A549 (cell line): ENCODE measurements around the gene WNT1. TPM values are rescaled to one million over a fixed set of nuclear protein-coding genes. Genes with fewer than 3 reads are reported as not detected.

ENCODE experiments used
- ATAC-seq, 2 experiments: fragments of 200-7000 bp in 1 of 2; fragments of >200 bp in 1 of 2; cut with Nextera tagmentation in 1 of 2; cut with Tn5 transposase in 1 of 2; 3 replicates each; pipeline versions ENCODE4 v1.8.0 to v1.9.1; 2018 to 2020; ENCODE audit warnings: mild to moderate bottlenecking in 1 of 2, moderate library complexity in 1 of 2
- CTCF ChIA-PET: fragments of 300-600 bp; sonication (Branson Sonifier 250); formaldehyde crosslinking; extraction: SDS; loops from one replicate; lab custom pipeline; 2021; ENCODE audit warnings: antibody characterized with exemption, inconsistent platforms; lab: Yijun Ruan, JAX
- POLR2A ChIA-PET: fragments of 350-600 bp; formaldehyde crosslinking; extraction: SDS; loops from one replicate; lab custom pipeline; 2021; ENCODE audit warnings: antibody characterized with exemption, inconsistent platforms; lab: Yijun Ruan, JAX
- DNase-seq, 2 experiments: peaks; one replicate each; pipeline versions ENCODE4 v3.0.0 to v3.0.0-alpha.2; 2011 to 2016; ENCODE audit warnings: low read depth in 1 of 2, low spot score in 1 of 2
- FAIRE-seq: peaks from 2 replicates; lab custom pipeline; 2011; peaks lifted over from hg19 to GRCh38; lab: Jason Lieb, UNC
- H3K27ac ChIP-seq, 2 experiments: fragments of >200 bp; sonication (Bioruptor Twin); formaldehyde crosslinking; 3 replicates each; pipeline ENCODE4 v1.5.1; 2016 to 2017
- H3K4me1 ChIP-seq: fragments of >200 bp; sonication (Bioruptor Twin); formaldehyde crosslinking; 3 replicates; pipeline ENCODE4 v1.6.1; 2016
- H3K4me2 ChIP-seq: fragments of >200 bp; sonication (Bioruptor Twin); formaldehyde crosslinking; 3 replicates; pipeline ENCODE4 v1.6.1; 2016
- H3K4me3 ChIP-seq: fragments of >200 bp; sonication (Bioruptor Twin); formaldehyde crosslinking; 3 replicates; pipeline ENCODE4 v1.5.1; 2016
- H3K9me3 ChIP-seq: fragments of >200 bp; sonication (Bioruptor Twin); formaldehyde crosslinking; 3 replicates; pipeline ENCODE4 v1.6.1; 2016
- BHLHE40 ChIP-seq: IDR thresholded peaks from 2 replicates; pipeline ENCODE4 v1.6.1; 2012; ENCODE audit warnings: low read depth, low read length, inconsistent platforms
- CBX2 ChIP-seq: fragments of 200-600 bp; sonication (generic); IDR thresholded peaks from 2 replicates; pipeline ENCODE4 v1.6.1; 2016; ENCODE audit warnings: low read depth, mild to moderate bottlenecking, borderline replicate concordance
- CHD2 ChIP-seq: fragments of 150-350 bp; IDR thresholded peaks from 2 replicates; pipeline ENCODE4 v1.6.1; 2014; ENCODE audit warnings: low read length; ENCODE audit not compliant: partially characterized antibody
- CHD4 ChIP-seq: fragments of 200-600 bp; sonication (generic); IDR thresholded peaks from 2 replicates; pipeline ENCODE4 v1.6.1; 2016; ENCODE audit warnings: antibody characterized with exemption, mild to moderate bottlenecking, borderline replicate concordance
- EP300 ChIP-seq, 2 experiments: fragments of >200 bp; sonication (Bioruptor Twin); formaldehyde crosslinking; IDR thresholded peaks; 2 replicates in 1 of 2; 3 replicates in 1 of 2; pipeline ENCODE4 v1.6.1; 2016 to 2017
- ESRRA ChIP-seq: fragments of 150-350 bp; IDR thresholded peaks from 2 replicates; pipeline ENCODE4 v1.6.1; 2014; ENCODE audit warnings: mild to moderate bottlenecking, low read length, borderline replicate concordance
- HEYL ChIP-seq: fragments of 250-450 bp; sonication (Bioruptor Pico); IDR thresholded peaks from 2 replicates; pipeline ENCODE4 v1.8.0; 2021; ENCODE audit warnings: mild to moderate bottlenecking, moderate library complexity
- HOXB5 ChIP-seq: fragments of 250-450 bp; sonication (Bioruptor Pico); IDR thresholded peaks from 2 replicates; pipeline ENCODE4 v1.5.0; 2020; ENCODE audit warnings: mild to moderate bottlenecking, moderate library complexity
- JUN ChIP-seq, 2 experiments: fragments of >200 bp; sonication (Bioruptor Twin); formaldehyde crosslinking; IDR thresholded peaks; 2 replicates in 1 of 2; 3 replicates in 1 of 2; pipeline ENCODE4 v1.6.1; 2016 to 2017
- KDM1A ChIP-seq: fragments of 200-600 bp; sonication (generic); IDR thresholded peaks from 2 replicates; pipeline ENCODE4 v1.6.1; 2016; ENCODE audit warnings: low read depth, mild to moderate bottlenecking
- KDM5A ChIP-seq: fragments of 200-600 bp; sonication (generic); IDR thresholded peaks from 2 replicates; pipeline ENCODE4 v1.6.1; 2016; ENCODE audit warnings: antibody characterized with exemption, mild to moderate bottlenecking
- MAFK ChIP-seq: fragments of 450-650 bp; IDR thresholded peaks from 2 replicates; pipeline ENCODE4 v1.6.1; 2014; ENCODE audit not compliant: partially characterized antibody
- NFE2L2 ChIP-seq: fragments of 150-350 bp; conservative IDR thresholded peaks from 2 replicates; pipeline ENCODE4 v1.6.1; 2014; ENCODE audit warnings: low read length
- NPAS2 ChIP-seq: fragments of 250-450 bp; sonication (Bioruptor Pico); IDR thresholded peaks from 2 replicates; pipeline ENCODE4 v1.8.0; 2022; ENCODE audit warnings: mild to moderate bottlenecking, moderate library complexity, borderline replicate concordance
- PHF8 ChIP-seq: fragments of 200-600 bp; sonication (generic); IDR thresholded peaks from 2 replicates; pipeline ENCODE4 v1.6.1; 2016; ENCODE audit warnings: low read depth, mild to moderate bottlenecking, antibody characterized with exemption, moderate library complexity, borderline replicate concordance
- POLR2A ChIP-seq: IDR thresholded peaks from 2 replicates; pipeline ENCODE4 v1.6.1; 2012; ENCODE audit warnings: mild to moderate bottlenecking, low read length
- RARB ChIP-seq: fragments of 250-450 bp; sonication (Bioruptor Pico); IDR thresholded peaks from 2 replicates; pipeline ENCODE4 v1.8.0; 2021; ENCODE audit warnings: mild to moderate bottlenecking, moderate library complexity
- RFX5 ChIP-seq: fragments of 450-650 bp; IDR thresholded peaks from 2 replicates; pipeline ENCODE4 v1.7.1; 2014; ENCODE audit warnings: antibody characterized with exemption, mild to moderate bottlenecking, moderate library complexity
- RNF2 ChIP-seq: fragments of 200-600 bp; sonication (generic); IDR thresholded peaks from 2 replicates; pipeline ENCODE4 v1.6.1; 2016; ENCODE audit warnings: low read depth, mild to moderate bottlenecking, antibody characterized with exemption, moderate library complexity, borderline replicate concordance
- SMC3 ChIP-seq: fragments of >200 bp; sonication (Bioruptor Twin); formaldehyde crosslinking; IDR thresholded peaks from 3 replicates; pipeline ENCODE4 v1.6.1; 2018; ENCODE audit warnings: inconsistent platforms
- SREBF2 ChIP-seq: fragments of 450-650 bp; IDR thresholded peaks from 2 replicates; pipeline ENCODE4 v1.6.1; 2014; ENCODE audit warnings: mild to moderate bottlenecking, moderate library complexity
- TP53 ChIP-seq: fragments of 250-450 bp; sonication (Bioruptor Pico); IDR thresholded peaks from 2 replicates; pipeline ENCODE4 v1.5.0; 2021; ENCODE audit warnings: mild to moderate bottlenecking, moderate library complexity
- ZC3H11A ChIP-seq: fragments of 450-650 bp; IDR thresholded peaks from 2 replicates; pipeline ENCODE4 v1.6.1; 2014; ENCODE audit warnings: antibody characterized with exemption, mild to moderate bottlenecking
- ZFP36 ChIP-seq: fragments of 450-650 bp; IDR thresholded peaks from 2 replicates; pipeline ENCODE4 v1.6.1; 2014; ENCODE audit warnings: borderline replicate concordance; ENCODE audit not compliant: partially characterized antibody
- ZSCAN20 ChIP-seq: fragments of 250-450 bp; sonication (Bioruptor Pico); IDR thresholded peaks from 2 replicates; pipeline ENCODE4 v1.8.0; 2022; ENCODE audit warnings: mild to moderate bottlenecking, moderate library complexity
- WGBS: methylation state at CpG from one replicate; pipeline ENCODE4 v1.1.6; 2017; ENCODE audit errors: missing lambda C conversion rate; 5-methylcytosine and 5-hydroxymethylcytosine counted together
- polyA plus RNA-seq, 4 experiments: library from polyadenylated mRNA; depleted of rRNA in 3 of 4; stranded (reverse); fragments of >200 nt; fragmentation: RNase III in 1 of 4; extraction: RNeasy Plus Mini Kit Qiagen cat#74134 plus additional on column Dnase treatment in 1 of 4; gene quantifications; 2 replicates in 3 of 4; 3 replicates in 1 of 4; pipeline ENCODE4 v1.2.3, GENCODE V29; 2011 to 2017
- TF ChIP-seq, protein P1 (sequence below): fragments of 250-450 bp; sonication (Bioruptor Pico); IDR thresholded peaks from 2 replicates; pipeline ENCODE4 v1.5.0; 2020; ENCODE audit warnings: low read depth, mild to moderate bottlenecking, moderate library complexity
- TF ChIP-seq, protein P2 (sequence below): fragments of >200 bp; sonication (Bioruptor Twin); formaldehyde crosslinking; IDR thresholded peaks from 3 replicates; pipeline ENCODE4 v1.5.1; 2016
- TF ChIP-seq, protein P3 (sequence below): fragments of 450-650 bp; IDR thresholded peaks from 2 replicates; pipeline ENCODE4 v1.6.1; 2014; ENCODE audit warnings: antibody characterized with exemption

Gene WNT1
- polyA plus RNA-seq, 2 of the 4 experiments (the other 2 are of a cell fraction), result not detected

DNA sequence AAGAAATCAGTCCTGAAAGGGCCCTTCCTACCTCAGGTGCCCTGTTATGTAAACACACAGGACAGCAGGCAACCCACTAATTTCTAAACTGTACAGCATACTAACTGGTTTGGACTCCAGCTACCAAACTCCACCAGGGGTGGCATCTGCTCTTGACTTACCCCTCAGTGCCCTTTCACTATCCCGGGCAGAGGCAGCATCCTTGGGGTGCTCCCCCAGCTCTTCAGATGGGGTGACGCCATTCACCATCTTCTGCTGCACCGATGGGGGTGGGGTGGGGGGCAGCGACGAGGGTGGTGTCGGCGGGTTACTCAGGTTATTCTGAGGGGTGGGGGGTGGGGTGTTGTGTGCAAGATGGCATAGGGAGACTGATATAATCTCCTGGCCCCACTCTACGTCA lies 52.0 kb downstream of the WNT1 start (continued):
- no peak for TF ChIP-seq HEYL (CRISPR knock-in tag)
- no peak for TF ChIP-seq CBX2
- no peak for TF ChIP-seq TP53 (CRISPR knock-in tag)
- TF ChIP-seq SREBF2, result no peak
- TF ChIP-seq, protein P1, sequence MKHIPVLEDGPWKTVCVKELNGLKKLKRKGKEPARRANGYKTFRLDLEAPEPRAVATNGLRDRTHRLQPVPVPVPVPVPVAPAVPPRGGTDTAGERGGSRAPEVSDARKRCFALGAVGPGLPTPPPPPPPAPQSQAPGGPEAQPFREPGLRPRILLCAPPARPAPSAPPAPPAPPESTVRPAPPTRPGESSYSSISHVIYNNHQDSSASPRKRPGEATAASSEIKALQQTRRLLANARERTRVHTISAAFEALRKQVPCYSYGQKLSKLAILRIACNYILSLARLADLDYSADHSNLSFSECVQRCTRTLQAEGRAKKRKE (CRISPR knock-in tag), result no peak
- TF ChIP-seq PHF8, result no peak
- TF ChIP-seq ZFP36, result no peak
- no peak for TF ChIP-seq HOXB5 (CRISPR knock-in tag)
- TF ChIP-seq NPAS2 (CRISPR knock-in tag), result no peak

DNA sequence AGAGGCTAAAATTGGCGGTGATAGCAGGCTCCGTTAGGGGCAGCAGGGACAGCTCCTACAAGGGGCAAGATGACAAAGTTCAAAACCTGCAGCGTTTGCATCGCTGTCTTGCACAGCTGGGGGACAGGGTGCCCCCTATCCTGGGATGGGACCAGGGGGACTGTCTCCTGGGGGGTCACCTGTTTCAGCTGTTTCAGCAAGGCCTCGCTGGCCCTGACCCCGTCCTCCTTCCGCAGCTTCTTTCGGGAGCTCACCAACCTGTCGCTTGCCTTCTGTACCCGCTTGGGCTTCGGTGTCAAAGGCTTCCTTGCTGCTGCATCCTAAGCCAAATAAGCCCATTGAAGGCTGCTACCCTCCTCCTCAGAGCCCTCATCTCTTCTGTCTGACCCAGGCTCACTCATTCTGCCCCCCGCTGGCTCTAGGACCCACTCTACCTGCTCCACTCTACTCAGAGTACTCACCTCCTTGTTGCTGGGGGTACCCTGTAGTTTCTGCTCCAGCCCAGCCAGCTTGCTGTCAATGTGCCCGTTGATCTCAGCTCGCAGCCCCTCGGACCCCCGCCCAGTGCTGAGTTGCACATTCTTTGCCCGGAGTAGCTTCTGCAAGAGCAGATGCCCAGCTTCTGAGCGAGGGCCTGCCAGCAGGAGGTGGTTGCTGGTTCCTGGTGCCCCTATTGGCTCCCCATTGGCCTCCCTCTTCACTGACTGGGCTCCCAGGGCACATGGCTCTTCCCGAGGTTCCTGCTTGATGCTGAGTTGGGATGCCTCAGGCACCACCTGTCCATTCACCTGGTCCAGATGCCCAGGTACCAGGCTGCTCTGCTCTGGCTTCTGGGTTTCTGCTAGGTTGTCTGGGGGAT lies 52.8 kb downstream of the WNT1 start:
- ATAC-seq, result peak in 1 of 2 experiments; percentile 8; a peak in 2 of 6 replicates
- no peak for FAIRE-seq

DNA sequence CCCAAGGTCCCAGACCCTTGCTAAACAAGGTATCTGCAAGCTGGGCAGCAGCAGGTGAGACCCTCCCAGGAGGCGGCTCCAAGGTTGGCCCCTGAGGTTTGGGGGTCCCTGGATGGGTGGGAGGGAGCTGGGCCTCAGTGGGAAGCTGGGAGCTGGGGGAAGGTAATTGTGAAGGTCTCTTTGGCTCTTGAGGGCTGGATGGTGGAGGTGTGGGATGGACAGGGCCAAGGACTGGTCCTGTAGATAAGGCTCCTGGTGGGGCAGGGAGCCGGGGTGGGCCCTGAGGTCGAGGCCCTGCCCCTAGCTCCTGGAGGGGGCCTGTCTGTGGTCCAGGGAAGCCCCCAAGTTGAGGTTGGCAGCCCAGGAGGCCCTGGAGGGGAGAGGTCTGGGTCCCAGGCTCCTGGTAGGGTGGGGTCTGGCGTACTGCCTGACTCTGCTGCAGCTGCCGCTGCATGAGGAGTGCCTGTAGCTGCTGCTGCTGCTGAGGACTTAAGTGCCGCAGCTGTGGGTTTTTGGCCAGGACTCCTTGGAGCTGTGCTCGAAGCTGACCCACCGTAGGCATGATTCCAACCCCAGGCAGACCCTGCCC lies 53.5 kb downstream of the WNT1 start:
- peak in 1 of 2 experiments; percentile 4; a peak in 3 of 6 replicates for ATAC-seq
- Histone ChIP-seq H3K9me3 (no peaks in the 10 kb centered on the region), H3K27ac (no peak overlapping the region)
- FAIRE-seq, result no peak
- POLR2A ChIA-PET, result interaction anchor here (0.7 kb wide), 1 partner anchor 12 kb away, joined by 3 read pairs; no protein-coding TSS in a partner anchor
- DNase-seq, result no peak
- TF ChIP-seq, protein P2, sequence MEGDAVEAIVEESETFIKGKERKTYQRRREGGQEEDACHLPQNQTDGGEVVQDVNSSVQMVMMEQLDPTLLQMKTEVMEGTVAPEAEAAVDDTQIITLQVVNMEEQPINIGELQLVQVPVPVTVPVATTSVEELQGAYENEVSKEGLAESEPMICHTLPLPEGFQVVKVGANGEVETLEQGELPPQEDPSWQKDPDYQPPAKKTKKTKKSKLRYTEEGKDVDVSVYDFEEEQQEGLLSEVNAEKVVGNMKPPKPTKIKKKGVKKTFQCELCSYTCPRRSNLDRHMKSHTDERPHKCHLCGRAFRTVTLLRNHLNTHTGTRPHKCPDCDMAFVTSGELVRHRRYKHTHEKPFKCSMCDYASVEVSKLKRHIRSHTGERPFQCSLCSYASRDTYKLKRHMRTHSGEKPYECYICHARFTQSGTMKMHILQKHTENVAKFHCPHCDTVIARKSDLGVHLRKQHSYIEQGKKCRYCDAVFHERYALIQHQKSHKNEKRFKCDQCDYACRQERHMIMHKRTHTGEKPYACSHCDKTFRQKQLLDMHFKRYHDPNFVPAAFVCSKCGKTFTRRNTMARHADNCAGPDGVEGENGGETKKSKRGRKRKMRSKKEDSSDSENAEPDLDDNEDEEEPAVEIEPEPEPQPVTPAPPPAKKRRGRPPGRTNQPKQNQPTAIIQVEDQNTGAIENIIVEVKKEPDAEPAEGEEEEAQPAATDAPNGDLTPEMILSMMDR, result no peak
- no peak for TF ChIP-seq SMC3
- TF ChIP-seq KDM5A, result no peak
- TF ChIP-seq MAFK, result no peak
- TF ChIP-seq CHD4, result no peak
- TF ChIP-seq ZSCAN20 (CRISPR knock-in tag), result no peak
- TF ChIP-seq RARB (CRISPR knock-in tag), result no peak
- TF ChIP-seq KDM1A, result no peak
- TF ChIP-seq JUN (IDR thresholded peaks at IDR 0.05), result no peak
- TF ChIP-seq NFE2L2, result no peak
- TF ChIP-seq, all 56 proteins: peak for 0
- WGBS, result 91% methylated on average over 6 of the region's 8 CpGs
- CTCF ChIA-PET, result interaction anchor here (0.6 to 5.2 kb wide), 6 partner anchors 9 to 43 kb away, joined by 3 to 34 read pairs (median 5); no protein-coding TSS in a partner anchor
- Histone ChIP-seq H3K4me3 (no peak overlapping the region), H3K4me1 (no peaks in the 10 kb centered on the region), H3K4me2 (no peak overlapping the region)

More for the DNA sequence above, 52.8 kb downstream of the WNT1 start:
- no peak for DNase-seq
- TF ChIP-seq KDM1A (no peak), RNF2 (no peak), EP300 (IDR thresholded peaks at IDR 0.05) (no peak), RFX5 (no peak), POLR2A (no peak), ESRRA (no peak), RARB (CRISPR knock-in tag) (no peak), CHD2 (no peak), NFE2L2 (no peak), ZSCAN20 (CRISPR knock-in tag) (no peak), BHLHE40 (no peak), ZC3H11A (no peak)
- TF ChIP-seq, protein P3, sequence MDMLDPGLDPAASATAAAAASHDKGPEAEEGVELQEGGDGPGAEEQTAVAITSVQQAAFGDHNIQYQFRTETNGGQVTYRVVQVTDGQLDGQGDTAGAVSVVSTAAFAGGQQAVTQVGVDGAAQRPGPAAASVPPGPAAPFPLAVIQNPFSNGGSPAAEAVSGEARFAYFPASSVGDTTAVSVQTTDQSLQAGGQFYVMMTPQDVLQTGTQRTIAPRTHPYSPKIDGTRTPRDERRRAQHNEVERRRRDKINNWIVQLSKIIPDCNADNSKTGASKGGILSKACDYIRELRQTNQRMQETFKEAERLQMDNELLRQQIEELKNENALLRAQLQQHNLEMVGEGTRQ, result no peak
- H3K4me1 ChIP-seq, result no peaks in the 10 kb centered on the region
- no peak overlapping the region for H3K4me2 ChIP-seq
- H3K9me3 ChIP-seq, result no peaks in the 10 kb centered on the region
- no peak overlapping the region for H3K4me3 ChIP-seq
- ChIA-PET CTCF (interaction anchor here (0.6 to 5.2 kb wide), 11 partner anchors 8 to 943 kb away, joined by 3 to 34 read pairs (median 4); no protein-coding TSS in a partner anchor), POLR2A (interaction anchor here (1.0 kb wide), 1 partner anchor 33 kb away, joined by 4 read pairs; no protein-coding TSS in a partner anchor)
- H3K27ac ChIP-seq, result no peak overlapping the region
- 95% methylated on average over 19 of the region's 19 CpGs for WGBS
